ENCODE data around the gene TKT. TPM values are rescaled to one million over a fixed set of nuclear protein-coding genes. Genes with fewer than 3 reads are reported as not detected.

Gene TKT
- total RNA-seq, 2 donors from 2014 or later, result 96.6 to 208 TPM

DNA sequence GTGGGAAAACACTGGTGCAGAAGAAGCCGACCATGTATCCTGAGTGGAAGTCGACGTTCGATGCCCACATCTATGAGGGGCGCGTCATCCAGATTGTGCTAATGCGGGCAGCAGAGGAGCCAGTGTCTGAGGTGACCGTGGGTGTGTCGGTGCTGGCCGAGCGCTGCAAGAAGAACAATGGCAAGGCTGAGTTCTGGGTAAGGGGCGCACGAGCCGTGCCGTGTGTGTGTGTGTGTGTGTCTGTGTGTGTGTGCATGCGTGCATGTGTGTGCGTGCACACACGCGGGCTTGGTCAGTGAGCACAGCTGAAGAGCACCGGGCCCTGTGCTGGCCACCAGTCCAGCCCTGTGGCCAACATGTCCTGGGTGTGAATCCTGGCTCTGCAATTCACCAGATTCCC, 76.2 kb downstream of the TKT start:
- ATAC-seq, result no peak
- DNase-seq, result no peak
- Histone ChIP-seq H3K9me3 (no peaks in the 10 kb centered on the region), H3K4me3 (no peak overlapping the region), H3K4me1 (no peaks in the 10 kb centered on the region), H3K36me3 (replicated peaks in 1 of 2; ENCODE audit: insufficient read depth in 1 of 2, low read depth in 2 of 2) (peaks cover 20 to 33% of the 10 kb centered on the region in 2 donors), H3K27ac (no peak overlapping the region), H3K27me3 (no peaks in the 10 kb centered on the region)
- WGBS, 2 donors, result 91 to 92% methylated on average over 17 to 20 of the region's 20 CpGs
- TF ChIP-seq, protein P1, sequence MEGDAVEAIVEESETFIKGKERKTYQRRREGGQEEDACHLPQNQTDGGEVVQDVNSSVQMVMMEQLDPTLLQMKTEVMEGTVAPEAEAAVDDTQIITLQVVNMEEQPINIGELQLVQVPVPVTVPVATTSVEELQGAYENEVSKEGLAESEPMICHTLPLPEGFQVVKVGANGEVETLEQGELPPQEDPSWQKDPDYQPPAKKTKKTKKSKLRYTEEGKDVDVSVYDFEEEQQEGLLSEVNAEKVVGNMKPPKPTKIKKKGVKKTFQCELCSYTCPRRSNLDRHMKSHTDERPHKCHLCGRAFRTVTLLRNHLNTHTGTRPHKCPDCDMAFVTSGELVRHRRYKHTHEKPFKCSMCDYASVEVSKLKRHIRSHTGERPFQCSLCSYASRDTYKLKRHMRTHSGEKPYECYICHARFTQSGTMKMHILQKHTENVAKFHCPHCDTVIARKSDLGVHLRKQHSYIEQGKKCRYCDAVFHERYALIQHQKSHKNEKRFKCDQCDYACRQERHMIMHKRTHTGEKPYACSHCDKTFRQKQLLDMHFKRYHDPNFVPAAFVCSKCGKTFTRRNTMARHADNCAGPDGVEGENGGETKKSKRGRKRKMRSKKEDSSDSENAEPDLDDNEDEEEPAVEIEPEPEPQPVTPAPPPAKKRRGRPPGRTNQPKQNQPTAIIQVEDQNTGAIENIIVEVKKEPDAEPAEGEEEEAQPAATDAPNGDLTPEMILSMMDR (IDR thresholded peaks at IDR 0.05), result no peak
- no peak for TF ChIP-seq POLR2A (IDR thresholded peaks at IDR 0.05)
- intact Hi-C loops (cut with DNase I), result no loop called here

DNA sequence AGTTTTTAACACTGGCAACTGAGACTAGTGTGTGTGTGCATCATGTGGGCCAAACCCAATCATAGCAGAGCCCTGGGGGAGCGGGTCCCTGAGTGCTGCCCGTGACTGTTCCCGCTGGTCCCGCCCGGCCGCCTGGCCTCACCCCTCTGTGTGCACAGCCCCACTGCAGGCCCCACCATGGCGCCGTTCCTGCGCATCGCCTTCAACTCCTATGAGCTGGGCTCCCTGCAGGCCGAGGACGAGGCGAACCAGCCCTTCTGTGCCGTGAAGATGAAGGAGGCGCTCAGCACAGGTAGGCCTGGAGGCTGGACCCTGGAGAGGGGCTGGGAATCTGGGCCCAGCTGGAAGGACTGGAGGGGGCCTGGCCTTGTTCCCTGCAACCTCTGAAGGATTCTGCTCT, 77.6 kb downstream of the TKT start:
- no peak for ATAC-seq
- Histone ChIP-seq H3K4me3 (no peak overlapping the region), H3K27ac (no peak overlapping the region), H3K4me1 (peaks cover 1% of the 10 kb centered on the region), H3K9me3 (no peaks in the 10 kb centered on the region), H3K36me3 (replicated peaks in 1 of 2; ENCODE audit: insufficient read depth in 1 of 2, low read depth in 2 of 2) (peaks cover 14 to 28% of the 10 kb centered on the region in 2 donors), H3K27me3 (no peaks in the 10 kb centered on the region)
- TF ChIP-seq POLR2A (IDR thresholded peaks at IDR 0.05), result no peak
- TF ChIP-seq, protein P1 (IDR thresholded peaks at IDR 0.05), result no peak
- WGBS, 2 donors, result 94 to 100% methylated on average over 3 to 9 of the region's 15 CpGs
- intact Hi-C loops (cut with DNase I), result no loop called here
- no peak for DNase-seq

DNA sequence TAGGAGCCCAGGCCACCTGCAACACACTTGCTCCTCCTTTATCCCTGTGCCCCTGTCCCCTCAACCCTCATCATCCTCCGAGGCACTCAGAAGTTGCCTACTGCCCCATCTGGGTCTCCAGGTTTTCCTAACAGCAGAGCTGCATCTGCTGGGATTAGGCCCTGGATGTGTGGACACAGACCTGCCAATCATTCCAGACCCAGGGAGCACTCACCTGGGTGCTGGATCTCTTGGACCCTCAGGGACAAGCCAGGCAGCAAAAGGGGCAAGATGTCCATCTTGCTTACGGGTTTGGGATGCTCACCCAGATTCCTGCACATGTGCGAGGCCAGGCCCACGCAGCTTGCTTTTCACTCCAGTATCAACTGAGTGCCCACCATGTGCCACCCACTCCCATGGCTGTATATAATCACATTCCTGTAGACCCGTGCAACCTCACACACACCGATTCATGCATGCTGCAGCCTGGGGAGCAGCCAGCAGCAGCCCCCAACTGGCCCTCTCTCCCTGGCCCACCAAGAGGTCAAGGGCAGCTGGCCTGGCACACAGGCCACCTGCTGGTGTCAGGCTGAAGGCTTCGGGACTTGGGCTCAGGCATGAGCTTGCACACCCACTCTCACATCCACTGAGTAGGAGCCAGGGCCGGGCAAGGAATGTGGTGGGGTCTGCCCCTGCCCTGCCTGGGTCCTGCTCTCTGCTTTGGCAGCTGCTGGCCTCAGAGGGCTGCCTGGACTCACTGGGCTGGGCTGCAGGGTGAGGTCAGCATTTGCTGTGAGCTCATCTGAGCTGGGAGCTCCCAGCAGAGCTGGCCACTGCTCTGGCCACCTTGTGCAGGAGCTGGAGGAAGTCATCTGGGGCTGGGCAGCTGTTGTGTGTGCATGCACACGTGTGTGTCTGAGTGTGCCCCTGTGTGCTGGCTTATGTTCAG, 79.9 kb downstream of the TKT start:
- no peak for DNase-seq
- TF ChIP-seq, protein P1 (IDR thresholded peaks at IDR 0.05), result no peak
- no peak for TF ChIP-seq POLR2A (IDR thresholded peaks at IDR 0.05)
- Histone ChIP-seq H3K9me3 (no peaks in the 10 kb centered on the region), H3K4me3 (no peak overlapping the region), H3K27ac (no peak overlapping the region), H3K27me3 (no peaks in the 10 kb centered on the region), H3K4me1 (peaks cover 25% of the 10 kb centered on the region), H3K36me3 (replicated peaks in 1 of 2; ENCODE audit: insufficient read depth in 1 of 2, low read depth in 2 of 2) (peaks cover 14 to 18% of the 10 kb centered on the region in 2 donors)
- WGBS, 2 donors, result 80 to 84% methylated on average over 1 to 9 of the region's 9 CpGs
- intact Hi-C loops (cut with DNase I), result no loop called here
- no peak for ATAC-seq

Small RNA genes within 50 kb of the gene (small RNA-seq; reads per million reads assigned to genes)
- gene RF00019, result not detected

Other genes starting within 250 kb of the TKT start
- 10 to 100 TPM in 1 of 2 donors, 1 to 10 TPM in 1; 6.9 to 17.6 TPM for gene SFMBT1, start 209.9 kb downstream of the TKT start, total RNA-seq
- 10 to 100 TPM; 10.6 to 19.8 TPM for gene RFT1, start 125.6 kb downstream of the TKT start, total RNA-seq
- 10 to 100 TPM; 15.5 to 16.9 TPM for gene PRKCD, start 94.8 kb downstream of the TKT start, total RNA-seq
- gene DCP1A, start 91.5 kb upstream of the TKT start, total RNA-seq, result 10 to 100 TPM; 11.9 to 21.8 TPM
- gene CACNA1D, start 238.6 kb upstream of the TKT start, total RNA-seq, result 10 to 100 TPM in 1 of 2 donors, 1 to 10 TPM in 1; 9.9 to 20.4 TPM